GM15510 (cell line): ENCODE data around the gene CELSR2.

ENCODE experiments used
- POLR2A ChIP-seq: IDR thresholded peaks from 3 replicates; pipeline ENCODE4 v1.6.1; 2011; ENCODE audit warnings: borderline replicate concordance; ENCODE audit not compliant: insufficient read length; ENCODE audit errors: extremely low read depth

The CELSR2 gene

DNA sequence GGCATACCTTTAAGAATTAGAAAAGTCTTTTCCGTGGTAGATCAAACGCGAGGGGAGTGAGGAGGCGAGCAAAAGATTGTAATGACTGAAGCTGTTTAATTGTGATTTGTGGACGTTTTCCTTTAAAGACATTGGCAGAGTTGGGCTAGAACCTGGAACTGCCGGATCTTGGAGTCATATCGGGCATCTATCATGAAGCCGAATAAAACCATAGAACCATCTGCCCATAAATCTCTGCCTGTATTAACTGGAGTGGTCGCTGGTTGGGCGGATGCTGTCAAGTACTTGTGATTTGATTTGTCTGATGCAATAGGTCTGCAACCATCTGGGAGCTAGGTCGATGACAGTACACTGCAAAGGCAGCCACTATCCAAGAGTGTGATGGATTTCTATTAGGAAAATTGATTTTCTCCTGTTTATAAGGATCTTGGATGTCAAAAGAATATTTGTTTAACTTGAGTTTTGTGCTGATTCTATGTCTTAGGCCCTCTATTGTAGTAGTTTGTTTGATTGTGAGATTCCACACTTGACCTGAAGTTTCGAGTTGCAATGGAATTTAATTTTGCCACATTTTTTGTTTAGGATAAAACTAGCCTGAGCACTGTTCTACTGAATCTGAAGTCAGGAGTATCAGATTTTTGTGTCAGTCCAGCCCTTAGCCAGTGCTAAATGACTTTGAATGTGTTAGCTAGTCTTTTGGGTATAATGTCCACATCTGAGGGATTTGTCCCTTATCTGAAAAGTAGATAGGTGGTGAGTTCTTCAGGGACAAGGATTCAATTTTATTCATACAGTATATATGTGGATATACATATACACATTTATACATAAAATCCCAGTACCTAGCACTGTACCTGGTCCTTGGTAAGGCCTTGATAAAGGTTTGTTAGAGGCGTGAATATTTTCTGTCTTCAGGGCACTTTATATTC lies 34.4 kb upstream of the CELSR2 start:
- no peak for TF ChIP-seq POLR2A

- TF ChIP-seq POLR2A, result no peak
Observed at GRCh38 chr1:109216662-109217061, 32.7 kb upstream of the CELSR2 start.

DNA sequence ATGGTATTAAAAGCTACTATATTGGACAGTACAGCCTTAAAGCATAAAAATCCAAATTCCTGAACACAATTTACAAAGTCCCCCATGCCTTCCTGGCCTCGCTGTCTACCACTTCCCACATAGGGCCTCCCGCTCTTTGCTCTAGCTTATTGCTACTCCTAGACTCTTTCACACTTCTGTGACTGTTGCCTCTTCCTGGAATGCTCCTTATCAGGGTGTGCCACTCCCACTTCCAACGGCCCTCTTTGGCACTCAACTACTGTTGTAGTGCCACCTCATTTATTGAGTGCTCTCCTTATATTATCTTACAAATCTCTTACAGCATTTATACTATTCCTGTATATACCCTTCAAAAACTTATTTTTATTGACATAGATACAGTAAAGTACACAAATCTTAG lies 30.8 kb upstream of the CELSR2 start:
- no peak for TF ChIP-seq POLR2A

DNA sequence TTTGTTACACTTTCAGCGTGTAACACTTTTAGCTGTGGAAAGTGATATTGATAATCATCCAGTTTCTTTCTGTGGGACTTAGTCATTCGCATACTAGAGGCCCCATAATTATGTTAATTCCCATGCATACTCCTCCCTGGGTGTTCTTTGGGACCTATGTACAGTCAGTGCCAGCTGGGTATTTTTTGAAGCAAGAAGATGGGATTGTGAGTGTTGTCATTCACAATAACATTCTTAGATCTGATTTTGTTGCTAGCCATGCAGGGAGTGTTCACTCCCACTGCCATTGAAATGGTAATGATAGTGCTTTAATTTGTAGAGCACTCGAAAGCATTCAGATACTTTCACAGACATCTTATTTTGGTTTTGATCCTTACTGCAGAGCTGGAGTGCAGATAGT lies 24.0 kb upstream of the CELSR2 start:
- no peak for TF ChIP-seq POLR2A

DNA sequence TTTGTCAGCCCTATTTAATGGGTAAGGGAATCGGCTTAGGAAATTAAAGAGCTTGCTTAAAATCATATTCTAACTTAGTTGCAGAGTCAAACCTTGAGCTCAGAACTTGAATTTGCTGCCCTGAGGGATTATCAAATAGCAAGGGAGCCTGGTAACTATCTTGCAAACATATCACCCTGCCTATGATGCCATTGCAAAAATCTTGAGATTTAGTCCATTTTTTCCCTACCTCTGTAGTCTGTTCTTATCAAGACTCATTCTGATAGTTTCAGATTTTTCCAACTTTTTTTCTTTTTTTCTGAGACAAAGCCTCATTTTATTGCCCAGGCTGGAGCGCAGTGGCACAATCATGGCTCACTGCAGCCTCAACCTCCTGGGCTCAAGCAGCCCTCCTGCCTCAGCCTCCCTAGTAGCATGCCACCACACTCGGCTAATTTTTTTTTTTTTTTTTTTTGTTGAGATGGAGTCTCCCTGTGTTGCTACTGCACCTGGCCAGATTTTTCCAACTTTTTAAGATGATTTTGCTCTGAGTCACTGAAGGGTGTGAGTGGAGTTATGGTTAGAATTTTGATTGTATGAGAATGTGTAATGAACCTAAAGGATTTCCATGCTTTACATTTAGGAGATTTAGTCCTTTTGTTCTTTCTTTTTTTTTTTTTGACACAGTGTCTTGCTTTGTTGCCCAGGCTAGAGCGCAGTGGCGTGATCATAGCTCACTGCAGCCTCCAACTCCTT lies 23.5 kb upstream of the CELSR2 start:
- TF ChIP-seq POLR2A, result no peak

DNA sequence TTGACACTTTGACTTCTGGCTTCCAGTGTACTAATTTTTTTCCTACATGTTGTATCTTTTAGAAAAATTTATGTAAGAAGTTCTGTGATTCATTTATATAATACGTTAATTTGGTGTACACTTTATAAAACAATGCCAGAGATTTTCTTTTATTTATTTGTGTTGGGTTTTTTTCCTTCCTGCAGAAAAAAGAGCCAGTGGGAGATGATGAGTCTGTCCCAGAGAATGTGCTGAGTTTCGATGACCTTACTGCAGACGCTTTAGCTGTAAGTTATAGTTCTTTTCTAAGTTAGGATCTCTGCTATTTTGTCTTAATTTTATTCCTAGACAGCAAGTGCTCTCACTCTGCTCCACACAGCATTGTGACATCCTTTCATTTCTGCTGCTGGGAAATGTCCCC lies 21.2 kb upstream of the CELSR2 start:
- TF ChIP-seq POLR2A, result no peak

- no peak for TF ChIP-seq POLR2A
Observed at GRCh38 chr1:109229531-109230127, 19.7 kb upstream of the CELSR2 start.

- TF ChIP-seq POLR2A, result no peak
Observed at GRCh38 chr1:109231066-109231465, 18.3 kb upstream of the CELSR2 start.

GRCh38 chr1:109235137-109235536 lies 14.2 kb upstream of the CELSR2 start:
- TF ChIP-seq POLR2A, result no peak

GRCh38 chr1:109237512-109237911 lies 11.8 kb upstream of the CELSR2 start:
- TF ChIP-seq POLR2A, result no peak

DNA sequence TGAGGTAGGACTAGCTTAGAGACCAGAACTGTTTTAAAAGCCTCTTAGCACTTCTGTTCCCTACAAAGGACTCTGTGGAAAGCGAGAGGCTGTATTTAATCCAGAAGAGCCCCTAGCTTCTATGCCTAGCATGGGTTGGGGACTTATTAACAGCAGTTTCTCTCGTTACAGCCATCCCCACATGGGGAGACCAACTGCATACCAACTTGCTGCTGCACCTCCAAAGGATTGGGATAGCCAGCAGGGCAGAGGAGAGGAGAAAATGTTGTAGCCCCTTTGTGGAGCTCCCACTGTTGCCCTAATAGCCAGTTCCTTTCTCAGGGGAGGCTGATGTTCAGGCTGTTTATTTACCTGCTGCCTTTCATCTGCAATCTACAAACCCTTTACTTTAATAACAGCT lies 11.0 kb upstream of the CELSR2 start:
- TF ChIP-seq POLR2A, result no peak

- TF ChIP-seq POLR2A, result no peak
Observed at GRCh38 chr1:109239047-109239408, 10.3 kb upstream of the CELSR2 start.

- TF ChIP-seq POLR2A, result no peak
Observed at GRCh38 chr1:109239409-109240068, 9.8 kb upstream of the CELSR2 start.

GRCh38 chr1:109240158-109241152 lies 8.9 kb upstream of the CELSR2 start:
- TF ChIP-seq POLR2A, result no peak
